ENCODE data around the gene DEPDC4.
A peak's percentile ranks its signal among the peaks of the same experiment; 100 is the strongest.
"Not testable (repeated sequence)": the region's sequence is repeated elsewhere in the genome, so short reads cannot be mapped to it uniquely, and the experiment has no call there.

Gene DEPDC4

DNA sequence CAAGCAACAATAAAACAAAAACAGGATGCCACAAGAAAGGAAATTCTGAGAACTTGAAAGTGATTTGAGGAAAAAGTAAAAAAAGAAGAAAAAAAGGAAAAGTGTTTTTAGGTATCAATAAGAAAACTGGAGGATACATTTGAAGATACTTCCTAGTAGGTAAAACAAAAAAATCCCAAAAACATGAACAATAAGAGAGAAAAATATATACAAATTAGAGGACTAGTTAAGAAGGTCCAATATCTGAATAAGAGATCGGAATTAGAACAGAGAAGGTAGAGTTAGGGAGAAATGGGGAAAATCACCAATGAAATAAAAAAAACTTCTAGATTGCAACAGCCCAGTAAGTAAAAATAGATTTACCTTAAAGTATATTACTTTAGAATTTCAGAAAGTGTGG is 8.8 kb downstream of the DEPDC4 start:
- no peak for DNase-seq

DNA sequence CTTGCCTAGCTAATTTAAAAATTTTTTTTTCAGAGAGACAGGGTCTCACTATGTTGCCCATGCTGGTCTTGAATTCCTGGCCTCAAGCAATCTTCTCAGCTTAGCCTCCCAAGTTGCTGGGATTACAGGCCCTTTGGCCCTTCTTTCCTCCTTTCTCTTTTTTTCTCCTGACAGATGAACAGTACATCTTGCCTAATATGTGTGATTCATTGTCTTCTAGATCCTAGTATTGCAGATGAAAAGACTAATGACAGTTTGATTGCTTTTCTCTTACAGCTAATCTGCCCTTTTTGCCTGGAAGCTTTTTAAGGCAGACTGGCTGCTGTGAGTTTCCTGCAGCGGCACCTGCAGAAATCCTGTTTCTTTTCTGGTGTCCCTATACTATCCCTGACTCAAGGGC is 12.0 kb downstream of the DEPDC4 start:
- DNase-seq = no peak

DNA sequence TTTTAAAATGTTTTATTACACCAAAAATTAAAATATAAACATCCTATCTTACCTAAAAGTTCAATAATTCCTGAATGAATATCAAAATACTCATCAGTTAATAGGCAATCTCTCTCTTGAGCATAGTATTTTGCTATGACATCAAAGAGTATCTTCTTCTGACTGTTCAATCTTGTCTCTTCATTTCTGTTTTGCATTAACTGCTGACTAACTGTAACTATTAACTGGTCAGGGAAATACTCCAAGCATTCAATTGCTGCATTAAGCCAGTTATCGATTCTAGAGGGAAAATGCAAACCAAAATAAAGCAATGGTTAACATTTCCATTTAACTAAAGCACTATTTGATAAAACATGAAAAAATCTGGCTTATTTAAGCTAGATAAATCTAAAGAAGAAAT is 13.4 kb downstream of the DEPDC4 start:
- DNase-seq = no peak

DNA sequence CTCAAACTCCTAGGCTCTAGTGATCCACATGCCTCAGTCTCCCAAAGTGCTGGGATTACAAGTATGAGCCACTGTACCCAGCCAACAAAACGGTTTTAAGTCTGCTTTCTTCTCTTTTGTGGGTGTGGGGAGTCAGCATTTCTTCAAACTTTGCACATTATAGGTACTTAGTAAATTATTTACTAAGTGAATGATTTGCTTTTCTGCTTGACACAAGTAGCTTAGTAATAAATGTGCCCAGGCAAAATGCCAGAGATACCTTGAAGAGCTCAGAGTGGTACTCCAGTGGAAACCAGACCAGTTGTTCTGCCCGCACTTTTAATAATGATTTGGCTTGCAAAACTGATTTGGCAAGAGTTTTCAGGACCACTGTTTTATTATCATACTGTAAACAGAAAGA is 15.0 kb downstream of the DEPDC4 start:
- DNase-seq = no peak

DNA sequence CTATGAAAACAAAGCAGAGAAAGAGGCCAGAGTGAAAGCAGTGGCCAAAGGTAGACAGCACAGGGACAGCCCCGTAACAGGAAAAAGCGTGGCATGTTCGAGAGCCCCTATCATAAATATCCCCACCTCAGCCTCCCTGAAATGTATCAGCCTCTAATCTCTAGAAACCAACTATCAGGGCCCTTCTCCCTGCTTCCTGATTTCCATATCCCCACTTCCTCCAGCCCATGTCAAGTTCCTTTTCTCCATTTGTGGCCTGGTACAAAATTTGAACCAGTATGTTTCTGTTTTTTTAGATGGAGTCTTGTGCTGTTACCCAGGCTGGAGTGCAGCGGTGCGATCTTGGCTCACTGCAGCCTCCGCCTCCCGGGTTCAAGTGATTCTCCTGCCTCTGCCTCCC is 16.9 kb downstream of the DEPDC4 start:
- no peak for DNase-seq

DNA sequence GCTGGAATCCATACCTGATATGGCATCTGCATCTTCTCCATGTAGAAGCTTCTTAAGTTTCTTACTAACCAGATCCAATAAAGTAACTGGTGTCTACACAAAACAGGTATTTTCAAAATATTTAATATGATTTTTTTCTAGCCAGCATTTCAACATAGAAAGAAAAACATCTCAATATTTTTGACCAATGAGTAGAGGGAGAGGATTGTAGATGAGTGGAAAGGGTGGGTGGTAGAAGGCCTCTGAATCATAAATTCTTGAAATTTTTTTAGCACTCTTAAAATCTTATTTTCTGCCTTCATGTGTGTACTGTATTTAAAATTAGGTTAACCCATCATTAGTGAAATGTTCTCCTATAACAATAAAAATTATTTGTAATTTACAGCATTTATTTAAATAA is 18.0 kb downstream of the DEPDC4 start:
- no peak for DNase-seq

DNA sequence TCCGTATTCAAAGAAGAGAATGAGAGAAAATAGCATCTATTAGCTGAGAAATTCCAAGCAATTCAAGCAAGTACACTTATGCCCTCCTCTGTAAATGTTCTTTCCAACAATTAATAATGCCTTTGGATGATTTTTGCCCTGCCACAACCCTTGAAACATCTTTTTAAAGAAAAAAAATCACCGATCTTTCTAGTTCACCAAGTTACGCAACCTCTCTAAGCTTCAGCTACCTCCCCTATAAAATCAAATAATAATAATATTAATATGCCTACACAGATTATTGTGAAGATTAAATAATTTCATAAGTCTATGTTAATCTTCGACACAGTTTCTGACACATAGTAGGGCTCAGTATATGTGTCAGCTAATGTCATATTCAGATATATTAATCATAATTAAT is 19.1 kb downstream of the DEPDC4 start:
- DNase-seq = no peak

DNA sequence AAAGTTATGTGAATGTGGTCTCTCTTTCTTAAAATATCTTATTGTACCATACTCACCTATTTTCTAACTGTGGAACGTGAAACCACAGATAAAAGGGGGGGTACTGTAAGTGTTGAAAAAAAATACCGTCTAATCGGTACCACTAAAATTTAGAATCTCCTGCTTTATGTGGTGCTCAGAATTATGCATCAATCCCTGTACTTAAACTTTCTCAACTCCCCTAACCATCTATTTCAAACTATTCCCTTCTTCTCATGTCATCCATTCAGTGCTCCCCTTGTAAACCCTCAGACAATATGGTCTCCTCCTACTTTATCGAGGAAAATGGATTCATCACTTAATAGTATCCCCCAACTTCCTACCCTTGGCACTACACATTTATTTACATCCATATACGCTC is 23.7 kb downstream of the DEPDC4 start:
- DNase-seq = no peak

DNA sequence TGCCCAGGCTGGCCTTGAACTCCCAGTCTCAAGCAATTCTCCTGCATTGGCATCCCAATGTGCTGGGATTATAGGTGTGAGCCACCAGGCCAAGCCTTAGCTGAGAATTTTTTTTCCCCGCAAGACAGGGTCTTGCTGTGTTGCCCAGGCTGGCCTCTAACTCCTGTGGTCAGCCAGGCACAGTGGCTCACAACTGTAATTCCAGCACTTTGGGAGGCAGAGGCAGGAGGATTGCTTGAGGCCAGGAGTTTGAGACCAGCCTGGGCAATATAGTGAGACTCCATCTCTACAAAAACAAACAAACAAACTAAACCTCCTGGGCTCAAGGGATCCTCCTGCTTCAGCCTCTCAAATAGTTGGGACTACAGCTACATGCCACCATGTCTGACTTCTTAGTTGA is 27.3 kb downstream of the DEPDC4 start:
- DNase-seq = no peak

DNA sequence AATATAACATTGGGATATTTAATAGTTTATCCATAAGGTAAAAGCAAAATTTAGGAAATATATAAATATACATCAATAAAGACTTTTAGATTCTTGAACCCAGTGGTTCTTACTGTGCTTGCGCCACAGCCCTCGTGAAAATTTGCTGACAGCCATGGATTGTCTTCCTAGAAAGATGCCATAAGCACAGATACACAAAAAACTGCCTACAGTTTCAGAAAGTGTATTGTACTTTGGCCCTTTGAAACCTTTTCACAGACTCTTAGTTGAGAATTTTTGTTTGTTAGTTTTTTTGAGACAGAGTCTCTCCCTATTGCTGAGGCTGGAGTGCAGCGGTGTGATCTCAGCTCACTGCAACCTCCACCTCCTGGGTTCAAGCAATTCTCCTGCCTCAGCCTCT is 28.1 kb downstream of the DEPDC4 start:
- DNase-seq = no peak

DNA sequence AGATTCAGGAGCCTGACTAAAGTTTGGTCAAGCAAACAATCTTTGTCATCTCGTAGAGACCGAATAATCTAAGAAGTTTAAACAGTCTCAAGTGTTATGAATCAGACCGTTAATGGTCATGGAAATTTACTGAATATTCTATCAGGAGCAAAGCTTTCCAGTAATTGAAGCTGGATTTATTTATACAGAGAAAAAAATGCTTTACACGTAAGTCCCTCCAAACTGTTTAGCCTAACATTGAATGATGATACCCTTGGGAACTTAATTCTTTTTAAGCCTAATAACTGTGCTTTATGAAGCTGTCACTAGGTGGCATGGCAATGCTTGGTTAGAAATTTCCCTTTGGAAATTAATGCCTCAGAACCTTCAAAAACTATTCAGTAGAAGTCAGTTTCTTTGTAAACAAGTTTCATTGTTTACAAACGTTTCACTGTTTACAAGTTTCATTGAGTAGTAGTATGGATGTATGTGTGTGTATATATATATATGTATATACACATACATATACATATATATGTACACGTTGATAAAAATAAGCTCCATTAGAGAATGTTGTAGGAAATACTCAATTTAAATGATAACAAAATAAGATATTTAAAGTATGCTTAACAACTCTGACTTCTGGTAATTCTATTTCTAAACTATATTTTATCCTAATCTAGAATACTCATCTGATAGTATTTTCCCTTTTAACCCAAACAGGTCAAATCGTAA is 32.1 kb downstream of the DEPDC4 start:
- no peak for DNase-seq

DNA sequence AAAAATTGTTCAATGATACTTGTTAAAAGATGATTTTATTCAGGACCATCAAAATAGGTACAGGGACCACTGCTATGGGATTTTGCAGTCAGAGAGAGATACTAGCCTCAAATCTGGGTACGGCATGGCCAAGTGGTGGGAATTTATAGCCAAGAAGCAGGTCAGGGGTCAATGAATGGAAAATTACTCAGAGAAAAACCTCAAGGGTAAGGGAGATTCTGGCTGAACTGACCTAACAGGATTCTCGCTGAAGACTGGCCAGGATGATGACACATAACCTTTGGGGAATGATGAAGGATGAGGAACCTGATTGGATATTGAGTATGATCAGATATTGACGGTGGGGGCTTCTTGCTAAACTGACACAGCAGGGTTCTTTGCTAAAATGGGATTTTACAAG is 32.7 kb downstream of the DEPDC4 start:
- DNase-seq = no peak

DNA sequence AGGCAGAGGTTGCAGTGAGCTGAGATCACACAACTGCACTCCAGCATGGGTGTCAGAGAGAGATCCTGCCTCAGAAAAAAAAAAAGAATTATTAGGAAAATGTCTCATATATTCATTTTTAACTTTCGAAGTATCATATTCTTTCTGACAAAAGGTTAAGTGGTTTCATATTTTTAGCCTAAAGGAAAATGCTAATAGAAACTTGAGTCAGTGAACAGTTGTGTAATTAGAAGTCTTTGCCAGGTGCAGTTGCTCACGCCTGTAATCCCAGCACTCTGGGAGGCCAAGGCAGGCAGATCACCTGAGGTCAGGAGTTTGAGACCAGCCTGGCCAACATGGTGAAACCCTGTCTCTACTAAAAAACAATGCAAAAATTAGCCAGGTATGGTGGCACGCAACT is 35.0 kb downstream of the DEPDC4 start:
- DNase-seq = not testable (repeated sequence)

DNA sequence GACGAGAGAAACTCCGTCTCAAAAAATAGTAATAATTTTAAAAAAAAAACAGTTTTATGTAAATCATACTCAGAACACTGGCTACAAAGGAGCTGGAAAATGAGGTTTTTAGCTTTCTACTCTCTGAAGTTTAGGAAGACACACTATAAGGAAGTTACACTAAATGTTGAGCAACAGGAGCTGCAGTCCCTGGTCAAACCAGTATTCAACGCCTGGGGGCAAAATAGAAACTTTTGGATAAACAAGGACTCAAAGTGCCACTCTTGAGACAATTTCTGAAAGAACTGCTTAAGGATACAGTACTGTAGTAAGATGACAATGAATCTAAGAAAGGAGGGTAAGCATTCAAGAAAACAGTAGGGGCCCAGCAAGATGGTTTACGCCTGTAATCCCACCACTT is 37.0 kb downstream of the DEPDC4 start:
- peak; percentile 34 for DNase-seq

DNA sequence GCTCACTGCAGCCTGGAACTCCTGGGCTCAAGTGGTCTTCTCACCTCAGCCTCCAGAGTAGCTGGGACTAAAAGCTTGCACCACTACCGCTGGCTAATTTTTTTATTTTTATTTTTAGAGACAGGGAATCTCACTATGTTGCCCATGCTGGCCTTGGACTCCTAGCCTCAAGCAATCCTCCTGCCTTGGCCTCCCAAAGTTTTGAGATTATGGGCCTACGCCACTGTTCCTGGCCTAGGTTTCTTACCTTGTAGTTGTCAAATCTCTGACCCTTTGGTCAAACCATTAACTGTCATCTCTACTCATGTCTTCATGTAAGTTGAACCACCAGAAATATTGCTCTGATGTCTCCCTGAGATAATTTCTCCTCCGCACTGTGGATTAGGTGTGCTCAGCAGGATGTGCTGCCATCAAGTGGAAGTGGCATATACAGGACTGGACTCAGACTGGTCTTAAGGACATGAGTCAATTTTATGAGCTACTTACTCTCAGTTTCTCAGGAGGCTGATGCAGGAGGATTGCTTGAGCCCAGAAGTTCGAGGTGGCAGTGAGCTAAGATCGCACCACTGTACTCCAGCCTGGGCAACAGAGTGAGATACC is 37.7 kb downstream of the DEPDC4 start:
- no peak for DNase-seq

DNA sequence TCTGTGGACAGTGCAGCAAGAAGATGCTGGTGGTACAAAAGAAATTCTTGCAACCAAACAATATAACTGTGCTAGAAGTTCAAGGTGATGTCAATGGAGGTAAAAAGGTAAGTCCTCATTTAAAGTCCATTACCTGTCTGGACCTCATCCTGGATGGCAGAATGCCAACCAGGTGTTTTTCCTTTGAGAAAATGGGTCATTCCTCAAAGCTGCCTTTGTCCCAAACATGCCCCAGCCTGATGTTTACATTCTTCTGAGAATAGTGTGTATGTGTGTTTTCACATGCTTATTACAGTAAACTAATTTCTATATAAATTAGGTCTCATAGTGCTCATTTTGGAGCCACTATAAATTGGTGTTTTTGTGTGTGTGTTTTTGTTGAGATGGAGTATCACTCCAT is 41.4 kb downstream of the DEPDC4 start:
- DNase-seq = no peak

DNA sequence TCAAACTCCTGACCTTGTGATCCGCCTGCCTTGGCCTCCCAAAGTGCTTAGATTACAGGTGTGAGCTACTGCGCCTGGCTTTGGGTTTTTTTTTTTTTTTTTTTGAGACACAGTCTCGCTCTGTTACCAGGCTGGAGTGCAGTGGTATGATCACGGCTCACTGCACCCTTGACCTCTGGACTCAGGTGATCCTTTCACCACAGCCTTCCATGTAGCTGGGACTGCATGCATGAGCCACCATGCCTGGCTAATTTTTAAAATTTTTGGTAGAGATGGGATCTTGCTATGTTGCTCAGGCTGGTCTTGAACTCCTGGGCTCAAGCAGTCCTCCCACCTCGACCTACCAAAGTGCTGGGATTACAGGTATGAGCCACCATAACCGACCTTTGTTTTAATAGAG is 44.7 kb downstream of the DEPDC4 start:
- DNase-seq = not testable (repeated sequence)

DNA sequence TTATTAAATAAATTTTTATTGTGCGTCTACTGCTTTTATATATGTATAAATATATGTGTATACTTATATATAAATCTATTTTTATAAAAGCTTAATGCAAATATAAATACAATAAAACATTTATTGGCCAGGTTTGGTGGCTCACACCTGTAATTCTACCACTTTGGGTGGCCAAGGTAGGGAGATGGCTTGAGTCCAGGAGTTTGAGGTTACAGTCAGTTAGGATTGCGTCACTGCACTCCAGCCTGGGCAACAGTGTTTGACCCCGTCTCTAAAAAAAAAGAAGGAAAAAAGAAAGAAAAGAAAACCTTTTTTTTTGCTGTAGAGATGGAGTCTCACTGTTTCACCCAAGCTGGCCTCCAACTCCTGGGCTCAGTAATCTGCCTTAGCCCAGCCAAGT is 45.4 kb downstream of the DEPDC4 start:
- DNase-seq = no peak

DNA sequence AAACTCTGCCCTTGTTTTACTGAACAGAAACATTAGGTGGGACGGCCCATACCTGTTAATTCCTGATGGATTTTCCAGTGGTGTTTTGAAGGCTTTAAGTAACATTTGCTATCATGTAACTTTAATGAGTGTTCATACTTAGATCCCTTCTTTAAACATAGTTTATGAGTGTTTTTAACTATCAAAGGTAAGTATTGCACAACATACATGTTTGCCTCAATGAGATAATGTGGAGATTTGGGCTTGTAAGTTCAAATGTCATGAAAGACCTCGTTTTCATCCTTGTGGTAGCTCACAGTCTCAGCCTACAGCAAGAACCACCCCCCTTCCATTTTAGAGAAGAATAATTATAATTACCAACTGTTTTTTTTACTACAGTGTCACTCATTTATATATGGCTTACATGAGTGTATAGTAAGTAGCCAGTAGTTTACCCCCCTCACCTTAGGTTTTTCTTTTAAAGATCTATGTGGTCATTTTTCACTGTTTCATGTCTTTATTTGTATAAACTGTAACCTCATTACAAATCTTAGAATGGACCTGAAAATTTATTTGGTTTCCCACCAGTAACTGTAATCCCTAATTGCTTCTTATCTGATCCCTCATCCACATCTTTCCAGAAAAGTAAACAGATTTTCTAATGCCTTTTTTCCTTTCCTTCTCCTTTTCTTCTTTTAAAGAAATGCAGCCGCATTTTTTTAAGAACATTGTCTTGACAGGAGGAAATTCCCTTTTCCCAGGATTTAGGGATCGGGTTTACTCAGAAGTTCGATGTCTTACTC is 47.4 kb downstream of the DEPDC4 start:
- DNase-seq = no peak

DNA sequence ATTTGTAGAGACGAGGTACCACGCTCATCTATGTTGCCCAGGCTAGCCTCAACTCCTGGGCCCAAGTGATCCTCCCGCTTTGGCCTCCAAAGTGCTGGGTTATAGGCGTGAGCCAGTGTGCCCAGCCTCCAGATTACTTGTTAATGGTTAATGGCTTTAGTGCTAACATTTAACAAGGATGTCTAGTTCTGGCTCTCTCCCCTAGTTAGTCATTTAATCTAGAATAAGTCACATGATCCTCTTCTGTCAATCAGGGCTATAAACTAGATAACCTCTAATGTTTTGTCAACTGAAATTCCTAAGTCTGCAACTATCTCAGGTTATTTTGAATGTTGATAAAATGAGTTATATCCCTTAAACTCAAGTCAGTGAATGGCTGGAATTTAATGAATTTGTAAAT is 50.5 kb downstream of the DEPDC4 start:
- DNase-seq = no peak

DNA sequence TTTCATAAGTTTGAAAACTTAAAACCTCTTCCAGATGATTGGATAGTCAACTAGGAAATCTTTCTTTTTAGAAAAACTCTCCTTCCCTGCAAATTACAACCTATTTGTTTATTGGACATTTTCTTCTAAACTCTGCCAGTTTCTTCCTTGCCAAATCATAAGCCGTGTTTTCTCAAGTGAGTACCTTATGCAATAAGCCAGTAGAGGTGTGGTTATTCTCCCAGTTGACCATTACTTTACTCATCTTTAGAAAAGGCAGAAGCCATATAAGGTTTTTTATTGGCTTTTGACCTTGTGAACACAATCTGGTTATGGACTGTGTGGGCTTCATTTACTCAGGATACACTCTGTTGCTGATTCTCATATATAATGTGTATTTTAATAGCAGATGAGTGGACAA is 51.7 kb downstream of the DEPDC4 start:
- no peak for DNase-seq

DNA sequence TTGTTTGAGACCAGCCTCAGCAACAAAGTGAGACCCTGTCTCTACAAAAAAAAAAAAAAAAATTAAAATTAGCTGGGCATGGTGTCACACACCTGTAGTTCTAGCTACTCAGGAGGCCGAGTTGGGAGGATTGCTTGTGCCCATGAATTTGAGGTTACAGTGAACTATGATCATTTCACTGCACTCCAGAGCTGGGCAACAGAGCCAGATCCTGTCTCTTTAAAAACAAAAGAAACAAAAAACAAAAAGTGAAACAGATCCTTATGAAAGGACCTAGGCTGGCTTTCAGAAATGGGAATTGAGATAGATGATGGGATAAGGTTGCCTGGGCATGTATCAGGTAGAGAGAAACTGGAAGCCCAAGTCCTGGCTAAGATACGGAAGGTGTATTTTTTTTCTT is 52.4 kb downstream of the DEPDC4 start:
- no peak for DNase-seq

DNA sequence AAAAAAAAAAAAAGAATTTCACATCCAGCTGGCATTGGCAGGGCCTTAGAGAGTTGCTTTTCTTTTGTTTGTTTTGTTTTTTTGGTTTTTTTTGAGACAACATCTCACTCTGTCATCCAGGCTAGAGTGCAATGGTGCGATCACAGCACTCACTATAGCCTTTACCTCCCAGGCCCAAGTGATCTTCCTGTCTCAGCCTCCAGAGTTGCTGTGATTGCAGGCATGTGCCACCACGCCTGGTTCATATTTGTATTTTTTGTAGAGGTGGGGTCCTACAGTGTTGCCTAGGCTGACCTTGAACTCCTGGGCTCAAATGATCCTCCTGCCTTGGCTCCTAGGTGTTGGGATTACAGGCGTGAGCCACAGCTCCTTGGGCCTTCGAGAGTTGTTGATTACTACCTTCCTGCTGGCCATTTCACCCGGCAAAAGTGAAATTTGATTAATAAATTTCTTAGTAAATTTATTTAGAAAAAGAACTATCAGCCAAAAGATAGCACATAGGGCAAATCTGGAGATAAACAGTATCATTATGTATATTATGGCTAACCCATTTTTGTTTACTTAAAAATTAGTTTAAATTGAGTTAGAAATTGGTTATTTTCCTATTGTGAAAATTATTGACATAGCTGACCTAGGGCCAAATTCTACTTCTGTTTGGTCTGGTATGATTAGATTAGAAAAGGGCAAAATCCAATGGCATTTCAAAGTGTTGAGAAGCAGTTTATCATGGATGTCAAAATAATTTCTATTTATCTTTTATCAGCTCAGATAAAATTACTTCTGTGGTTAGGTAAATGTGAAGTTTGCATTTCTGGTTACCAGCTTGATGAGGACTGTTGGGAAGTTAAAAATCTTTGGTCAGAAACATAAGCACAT is 53.6 kb downstream of the DEPDC4 start:
- no peak for DNase-seq

Data from SIG-M5 (cell line).